Measurements from ENCODE around the gene NET1. TPM values are rescaled to one million over a fixed set of nuclear protein-coding genes. Genes with fewer than 3 reads are reported as not detected.
A peak's percentile ranks its signal among the peaks of the same experiment; 100 is the strongest.

The NET1 gene
- total RNA-seq, 3 donors from 2014 or later = 213 to 399 (median 359) TPM

GRCh38 chr10:5500162-5500670 is 87.9 kb downstream of the NET1 start:
- no peaks in the 10 kb centered on the region for H3K9me3 ChIP-seq
- intact Hi-C loops (cut with DNase I, micrococcal nuclease) = no loop called here
- ATAC-seq = no peak
- H3K4me3 ChIP-seq = no peak overlapping the region
- peaks cover 6% of the 10 kb centered on the region for H3K4me1 ChIP-seq (ENCODE audit: low read depth)
- no peaks in the 10 kb centered on the region for H3K36me3 ChIP-seq (ENCODE audit: low read depth)
- no peak for DNase-seq
- no peak for TF ChIP-seq CTCF (IDR thresholded peaks at IDR 0.05)

- ATAC-seq (no peak), DNase-seq (no peak)
- Histone ChIP-seq H3K36me3 (ENCODE audit: low read depth) (no peaks in the 10 kb centered on the region), H3K4me1 (ENCODE audit: low read depth) (peaks cover 6% of the 10 kb centered on the region), H3K4me3 (no peak overlapping the region), H3K9me3 (no peaks in the 10 kb centered on the region)
- intact Hi-C loops (cut with DNase I, micrococcal nuclease) = no loop called here
- no peak for TF ChIP-seq CTCF (IDR thresholded peaks at IDR 0.05)
Observed at GRCh38 chr10:5500910-5501309, 88.6 kb downstream of the NET1 start.

- DNase-seq (peak in 1 of 3 donors; percentile 38), ATAC-seq (no peak)
- no peaks in the 10 kb centered on the region for H3K36me3 ChIP-seq (ENCODE audit: low read depth)
- no peak overlapping the region for H3K4me3 ChIP-seq
- peaks cover 6% of the 10 kb centered on the region for H3K4me1 ChIP-seq (ENCODE audit: low read depth)
- no peaks in the 10 kb centered on the region for H3K9me3 ChIP-seq
- intact Hi-C loops (cut with DNase I, micrococcal nuclease) = no loop called here
- no peak for TF ChIP-seq CTCF (IDR thresholded peaks at IDR 0.05)
Observed at GRCh38 chr10:5502061-5502521, 89.7 kb downstream of the NET1 start.

- no peaks in the 10 kb centered on the region for H3K36me3 ChIP-seq (ENCODE audit: low read depth)
- H3K4me1 ChIP-seq (ENCODE audit: low read depth) = peaks cover 6% of the 10 kb centered on the region
- no peak overlapping the region for H3K4me3 ChIP-seq
- no peak for TF ChIP-seq CTCF (IDR thresholded peaks at IDR 0.05)
- DNase-seq (peak in 1 of 3 donors; percentile 44), ATAC-seq (peak; percentile 6)
- H3K9me3 ChIP-seq = no peaks in the 10 kb centered on the region
- intact Hi-C loops (cut with DNase I, micrococcal nuclease) = no loop called here
Observed at GRCh38 chr10:5502571-5503476, 90.5 kb downstream of the NET1 start.

- no peak for TF ChIP-seq CTCF (IDR thresholded peaks at IDR 0.05)
- ATAC-seq (peak; percentile 90), DNase-seq (peak; percentile 54 to 85 (median 59))
- intact Hi-C loops (cut with DNase I, micrococcal nuclease) = no loop called here
- Histone ChIP-seq H3K9me3 (no peaks in the 10 kb centered on the region), H3K4me1 (ENCODE audit: low read depth) (peaks cover 6% of the 10 kb centered on the region), H3K4me3 (no peak overlapping the region), H3K36me3 (ENCODE audit: low read depth) (no peaks in the 10 kb centered on the region)
Observed at GRCh38 chr10:5503477-5503835, 91.1 kb downstream of the NET1 start.
